Left ventricle myocardium inferior (tissue), 1 donor: ENCODE results near the gene SEL1L. TPM values are rescaled to one million over a fixed set of nuclear protein-coding genes. Genes with fewer than 3 reads are reported as not detected.

Source experiments
- DNase-seq: peaks from one replicate; pipeline ENCODE4 v3.0.0-alpha.2; 2020
- H3K27ac ChIP-seq: fragments of 200-600 bp; replicated peaks from 2 replicates; pipeline ENCODE4 v1.8.0; 2021
- H3K27me3 ChIP-seq: fragments of 200-600 bp; 2 replicates; pipeline ENCODE4 v1.8.0; 2021; ENCODE audit warnings: low read depth
- H3K36me3 ChIP-seq: fragments of 200-600 bp; 2 replicates; pipeline ENCODE4 v1.8.0; 2021
- H3K4me1 ChIP-seq: fragments of 200-600 bp; 2 replicates; pipeline ENCODE4 v1.8.0; 2021
- H3K4me3 ChIP-seq: fragments of 200-600 bp; 2 replicates; pipeline ENCODE4 v1.8.0; 2021; ENCODE audit warnings: mild to moderate bottlenecking, moderate library complexity
- H3K9me3 ChIP-seq: fragments of 200-600 bp; replicated peaks from 2 replicates; pipeline ENCODE4 v1.8.0; 2021
- intact Hi-C: fragments of 100-400 bp; cut with micrococcal nuclease; formaldehyde crosslinking; loops from one replicate; pipeline ENCODE4 v1.11.0; 2022
- total RNA-seq: library from RNA; stranded (reverse); fragmentation: NEBNext Ultra II Directional; extraction: Animal tissue kit (Norgen Biotek cat#: 25700); gene quantifications from one replicate; pipeline ENCODE4 v1.2.1, GENCODE V29; 2021
- TF ChIP-seq, protein P1 (sequence below): fragments of 200-600 bp; IDR thresholded peaks from 2 replicates; pipeline ENCODE4 v1.8.0; 2021; ENCODE audit warnings: antibody characterized with exemption, mild to moderate bottlenecking, borderline replicate concordance
- donor health status: DM: no; HTN: yes; CAD: no; lungs with severe emphysema.

Gene SEL1L
- total RNA-seq, 1 donor from 2014 or later, result 54.4 TPM

DNA sequence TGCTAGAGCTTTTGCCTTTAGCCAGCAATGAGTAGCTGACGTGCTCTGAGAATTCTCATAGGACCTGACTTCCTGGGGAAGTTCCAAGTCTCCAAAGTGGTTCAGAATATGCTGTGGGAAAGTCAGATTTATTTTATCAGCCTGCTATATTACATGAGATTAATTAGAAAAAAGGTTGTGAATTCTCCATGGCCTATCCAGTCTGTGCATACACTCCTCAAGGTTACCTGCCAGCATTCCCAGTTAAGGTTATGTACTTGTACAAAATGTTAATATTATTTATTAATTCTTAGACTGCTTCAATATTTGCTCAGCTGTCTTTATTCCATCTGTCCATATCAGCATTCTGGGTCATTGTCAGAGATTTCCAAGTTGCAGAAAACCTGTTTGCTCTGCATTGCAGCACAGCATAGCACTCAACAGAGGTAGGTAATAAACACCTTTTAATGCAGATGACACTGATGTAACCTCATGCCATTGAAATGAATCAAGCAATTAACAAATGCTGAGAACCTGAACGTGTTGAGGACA is 2.7 kb upstream of the SEL1L start:
- no peak for DNase-seq
- Histone ChIP-seq H3K36me3 (no peaks in the 10 kb centered on the region), H3K9me3 (peaks cover 3% of the 10 kb centered on the region), H3K27ac (peak overlapping the region; percentile 77), H3K4me1 (peaks cover 50% of the 10 kb centered on the region), H3K27me3 (peaks cover 15% of the 10 kb centered on the region), H3K4me3 (no peak overlapping the region)
- intact Hi-C loops, result no loop called here
- TF ChIP-seq, protein P1, sequence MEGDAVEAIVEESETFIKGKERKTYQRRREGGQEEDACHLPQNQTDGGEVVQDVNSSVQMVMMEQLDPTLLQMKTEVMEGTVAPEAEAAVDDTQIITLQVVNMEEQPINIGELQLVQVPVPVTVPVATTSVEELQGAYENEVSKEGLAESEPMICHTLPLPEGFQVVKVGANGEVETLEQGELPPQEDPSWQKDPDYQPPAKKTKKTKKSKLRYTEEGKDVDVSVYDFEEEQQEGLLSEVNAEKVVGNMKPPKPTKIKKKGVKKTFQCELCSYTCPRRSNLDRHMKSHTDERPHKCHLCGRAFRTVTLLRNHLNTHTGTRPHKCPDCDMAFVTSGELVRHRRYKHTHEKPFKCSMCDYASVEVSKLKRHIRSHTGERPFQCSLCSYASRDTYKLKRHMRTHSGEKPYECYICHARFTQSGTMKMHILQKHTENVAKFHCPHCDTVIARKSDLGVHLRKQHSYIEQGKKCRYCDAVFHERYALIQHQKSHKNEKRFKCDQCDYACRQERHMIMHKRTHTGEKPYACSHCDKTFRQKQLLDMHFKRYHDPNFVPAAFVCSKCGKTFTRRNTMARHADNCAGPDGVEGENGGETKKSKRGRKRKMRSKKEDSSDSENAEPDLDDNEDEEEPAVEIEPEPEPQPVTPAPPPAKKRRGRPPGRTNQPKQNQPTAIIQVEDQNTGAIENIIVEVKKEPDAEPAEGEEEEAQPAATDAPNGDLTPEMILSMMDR, result no peak

DNA sequence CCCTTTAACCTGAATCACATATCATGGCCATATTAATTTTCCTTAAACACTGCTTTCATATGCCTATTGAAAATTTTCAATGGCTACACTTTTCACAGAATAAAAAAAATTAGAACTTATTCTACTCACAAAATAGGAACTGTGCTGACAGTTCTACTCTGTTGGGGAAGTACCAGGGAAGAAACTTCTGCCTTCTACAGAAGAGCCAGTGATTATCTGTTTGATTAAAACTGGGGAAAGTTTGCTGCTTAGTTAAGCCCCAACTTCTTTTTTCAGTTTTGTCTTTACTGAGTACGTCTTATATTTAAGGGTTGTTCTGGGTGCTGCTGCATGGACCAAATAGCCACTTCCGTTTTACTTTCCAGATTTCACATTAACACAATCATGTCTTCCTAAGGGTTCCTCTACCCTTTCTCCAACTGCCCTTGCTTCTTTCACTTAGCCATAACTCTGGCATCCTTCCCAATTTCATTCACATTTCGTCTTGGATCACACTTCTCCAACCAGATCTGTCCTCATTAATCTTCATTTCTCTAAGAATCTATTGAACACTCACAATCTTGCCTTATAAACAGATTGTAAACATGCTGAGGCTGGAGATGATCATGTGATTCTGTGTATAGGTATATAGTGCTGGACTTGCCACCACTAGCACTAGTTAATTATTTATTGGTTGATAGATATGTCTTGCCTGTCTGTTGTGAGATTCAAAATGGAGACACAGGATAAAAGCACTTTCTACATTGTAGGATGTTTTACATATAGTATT is 1.9 kb upstream of the SEL1L start:
- no peak for DNase-seq
- H3K27me3 ChIP-seq, result peaks cover 7% of the 10 kb centered on the region
- no peaks in the 10 kb centered on the region for H3K36me3 ChIP-seq
- intact Hi-C loops, result no loop called here
- TF ChIP-seq, protein P1, result no peak
- H3K27ac ChIP-seq, result peak overlapping the region; percentile 77
- peaks cover 57% of the 10 kb centered on the region for H3K4me1 ChIP-seq
- peak overlapping the region; percentile 6 for H3K4me3 ChIP-seq
- H3K9me3 ChIP-seq, result peaks cover 3% of the 10 kb centered on the region

DNA sequence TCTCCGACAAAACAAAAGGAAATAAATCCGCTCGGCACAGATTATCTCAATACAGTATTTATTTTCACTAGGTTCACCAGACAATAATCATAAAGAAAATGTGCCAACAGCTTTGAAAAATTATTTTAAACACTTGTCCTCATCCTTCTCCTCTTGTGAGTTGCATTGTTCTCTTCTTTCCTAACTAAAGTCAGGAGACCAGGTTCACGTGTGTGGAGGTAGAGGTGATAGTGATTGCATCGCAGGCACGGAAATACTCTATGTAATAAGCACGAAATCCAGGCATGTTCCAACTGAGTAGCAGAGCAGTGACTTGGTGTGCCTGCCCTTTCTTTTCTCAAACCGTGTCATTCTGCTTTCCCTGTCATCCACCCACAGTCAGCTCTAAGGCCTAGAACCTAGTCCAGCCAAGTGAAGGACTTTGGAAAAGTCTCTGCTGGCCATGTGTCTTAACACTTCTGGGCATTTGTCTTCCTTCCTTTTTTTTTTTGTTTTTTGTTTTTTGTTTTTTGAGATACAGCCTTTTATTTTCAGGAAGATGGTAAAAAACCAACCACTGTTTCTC is 939 bp upstream of the SEL1L start:
- Histone ChIP-seq H3K4me3 (peak overlapping the region; percentile 46), H3K9me3 (peaks cover 3% of the 10 kb centered on the region), H3K27me3 (no peaks in the 10 kb centered on the region), H3K27ac (peak overlapping the region; percentile 77), H3K36me3 (no peaks in the 10 kb centered on the region), H3K4me1 (peaks cover 67% of the 10 kb centered on the region)
- TF ChIP-seq, protein P1, result no peak
- intact Hi-C loops, result no loop called here
- no peak for DNase-seq

DNA sequence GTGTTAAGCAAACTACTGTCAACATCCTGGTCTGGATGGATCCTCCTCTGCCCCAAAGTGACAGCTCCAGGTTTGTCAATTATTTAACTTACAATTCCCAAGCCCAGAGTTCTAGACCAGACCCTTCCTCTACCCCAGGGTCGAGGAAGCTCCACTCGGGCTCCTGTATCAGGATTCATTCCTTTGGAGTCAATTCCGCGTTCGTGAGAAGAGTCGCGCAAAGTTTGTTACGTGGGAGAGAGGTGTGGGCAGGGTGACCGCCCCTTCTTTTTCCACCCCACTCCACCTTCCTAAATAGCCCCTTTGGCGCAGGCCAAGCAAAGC is 479 bp downstream of the SEL1L start:
- intact Hi-C loops, result no loop called here

DNA sequence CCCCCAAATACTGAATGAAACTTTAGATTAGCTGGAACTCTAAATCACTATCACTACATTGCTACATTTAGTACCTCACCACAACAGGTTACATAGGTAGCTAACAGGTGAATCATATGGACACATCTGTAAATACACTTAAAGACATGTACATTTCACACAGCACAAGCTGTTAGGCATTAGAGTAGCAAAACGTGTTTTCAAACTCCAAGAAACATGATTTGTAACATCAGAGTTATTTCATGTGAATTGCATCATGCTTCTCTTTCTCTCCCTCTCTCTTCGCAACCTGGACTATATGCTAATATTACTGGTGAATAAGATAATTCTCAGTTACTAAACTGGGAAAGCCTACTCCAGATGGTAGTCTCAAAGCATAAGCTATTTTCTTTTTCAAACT is 4.3 kb downstream of the SEL1L start:
- intact Hi-C loops, result no loop called here
- TF ChIP-seq, protein P1, result no peak
- H3K4me3 ChIP-seq, result no peak overlapping the region
- no peaks in the 10 kb centered on the region for H3K9me3 ChIP-seq
- no peak for DNase-seq
- H3K36me3 ChIP-seq, result peaks cover 23% of the 10 kb centered on the region
- peaks cover 58% of the 10 kb centered on the region for H3K4me1 ChIP-seq
- H3K27me3 ChIP-seq, result no peaks in the 10 kb centered on the region
- H3K27ac ChIP-seq, result no peak overlapping the region

More for the DNA sequence above, 479 bp downstream of the SEL1L start:
- Histone ChIP-seq H3K36me3 (no peaks in the 10 kb centered on the region), H3K27ac (peak overlapping the region; percentile 82), H3K4me3 (peak overlapping the region; percentile 98), H3K9me3 (peaks cover under 1% of the 10 kb centered on the region), H3K4me1 (peaks cover 81% of the 10 kb centered on the region), H3K27me3 (no peaks in the 10 kb centered on the region)
- DNase-seq, result no peak
- TF ChIP-seq, protein P1, result no peak
